ENCODE data around the gene C1QL4. TPM values are rescaled to one million over a fixed set of nuclear protein-coding genes. Genes with fewer than 3 reads are reported as not detected.

Gene C1QL4
- polyA plus RNA-seq, 1 donor (not counting 4 experiments of a cell fraction or from before 2014, with no cell fraction given) = 0.07 TPM

DNA sequence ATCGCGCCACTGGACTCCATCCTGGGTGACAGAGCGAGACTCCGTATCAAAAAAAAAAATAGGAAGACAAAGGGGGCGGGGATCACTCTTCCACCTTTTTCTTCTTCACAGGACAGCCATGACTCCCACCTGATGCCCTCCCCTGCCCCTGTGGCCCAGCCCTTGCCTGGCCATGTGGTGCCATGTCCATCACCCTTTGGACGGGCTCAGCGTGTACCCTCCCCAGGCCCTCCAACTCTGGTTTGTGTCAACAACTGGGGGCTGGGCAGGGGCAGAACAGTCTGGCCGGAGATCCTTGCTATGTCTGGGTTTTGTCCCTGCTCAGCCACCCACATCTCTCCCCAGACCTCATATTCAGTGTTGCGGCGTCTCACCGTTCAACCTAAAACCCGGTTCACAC is 8.2 kb downstream of the C1QL4 start:
- peaks cover 2% of the 10 kb centered on the region for H3K79me2 ChIP-seq (ENCODE audit: control insufficient read depth, insufficient read depth, low read length)
- no peak for DNase-seq (ENCODE audit: low read depth, low spot score)
- peaks cover 8% of the 10 kb centered on the region for H3K4me1 ChIP-seq (ENCODE audit: control insufficient read depth, extremely low read depth, insufficient read depth, low read length)
- H3K9me1 ChIP-seq (ENCODE audit: control insufficient read depth, extremely low read depth, insufficient read depth, low read length) = no peaks in the 10 kb centered on the region
- H3K36me3 ChIP-seq (ENCODE audit: control insufficient read depth in 2 of 2, extremely low read depth in 1 of 2, insufficient read depth in 2 of 2, low read length in 2 of 2) = peaks cover 2 to 26% of the 10 kb centered on the region in 2 experiments
- no peaks in the 10 kb centered on the region for H3K27me3 ChIP-seq (ENCODE audit: control insufficient read depth, extremely low read depth, insufficient read depth, low read length)
- H4K20me1 ChIP-seq (ENCODE audit: control insufficient read depth, extremely low read depth, insufficient read depth, low read length) = no peaks in the 10 kb centered on the region
- H3K27ac ChIP-seq (ENCODE audit: control insufficient read depth, insufficient read depth, low read length) = no peak overlapping the region
- no peaks in the 10 kb centered on the region for H3K9me3 ChIP-seq (ENCODE audit: control insufficient read depth, low read depth, low read length)
- dilution Hi-C loops (cut with MboI; ENCODE audit: extremely low pct_ligation_motif_present, low sequenced_read_pairs) = no loop called here
- FAIRE-seq = no peak
- H3K9ac ChIP-seq (ENCODE audit: control insufficient read depth, extremely low read depth, insufficient read depth, low read length) = no peak overlapping the region
- H2AFZ ChIP-seq (ENCODE audit: control insufficient read depth, low read length) = no peak overlapping the region
- H3K4me3 ChIP-seq (ENCODE audit: control insufficient read depth in 2 of 3, extremely low read depth in 1 of 3, insufficient read depth in 2 of 3, low read depth in 1 of 3, low read length in 3 of 3) = no peak overlapping the region
- TF ChIP-seq, protein P1, sequence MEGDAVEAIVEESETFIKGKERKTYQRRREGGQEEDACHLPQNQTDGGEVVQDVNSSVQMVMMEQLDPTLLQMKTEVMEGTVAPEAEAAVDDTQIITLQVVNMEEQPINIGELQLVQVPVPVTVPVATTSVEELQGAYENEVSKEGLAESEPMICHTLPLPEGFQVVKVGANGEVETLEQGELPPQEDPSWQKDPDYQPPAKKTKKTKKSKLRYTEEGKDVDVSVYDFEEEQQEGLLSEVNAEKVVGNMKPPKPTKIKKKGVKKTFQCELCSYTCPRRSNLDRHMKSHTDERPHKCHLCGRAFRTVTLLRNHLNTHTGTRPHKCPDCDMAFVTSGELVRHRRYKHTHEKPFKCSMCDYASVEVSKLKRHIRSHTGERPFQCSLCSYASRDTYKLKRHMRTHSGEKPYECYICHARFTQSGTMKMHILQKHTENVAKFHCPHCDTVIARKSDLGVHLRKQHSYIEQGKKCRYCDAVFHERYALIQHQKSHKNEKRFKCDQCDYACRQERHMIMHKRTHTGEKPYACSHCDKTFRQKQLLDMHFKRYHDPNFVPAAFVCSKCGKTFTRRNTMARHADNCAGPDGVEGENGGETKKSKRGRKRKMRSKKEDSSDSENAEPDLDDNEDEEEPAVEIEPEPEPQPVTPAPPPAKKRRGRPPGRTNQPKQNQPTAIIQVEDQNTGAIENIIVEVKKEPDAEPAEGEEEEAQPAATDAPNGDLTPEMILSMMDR (optimal IDR thresholded peaks at IDR 0.05 in 1 of 3, IDR thresholded peaks at IDR 0.05 in 1 of 3, conservative IDR thresholded peaks at IDR 0.05 in 1 of 3; ENCODE audit: extremely low read depth in 1 of 3, insufficient read depth in 2 of 3, low read length in 3 of 3) = no peak
- no peak for TF ChIP-seq EZH2 (IDR thresholded peaks at IDR 0.05; ENCODE audit: low read length)
- H3K4me2 ChIP-seq (ENCODE audit: control insufficient read depth, extremely low read depth, insufficient read depth, low read depth, low read length) = no peak overlapping the region

DNA sequence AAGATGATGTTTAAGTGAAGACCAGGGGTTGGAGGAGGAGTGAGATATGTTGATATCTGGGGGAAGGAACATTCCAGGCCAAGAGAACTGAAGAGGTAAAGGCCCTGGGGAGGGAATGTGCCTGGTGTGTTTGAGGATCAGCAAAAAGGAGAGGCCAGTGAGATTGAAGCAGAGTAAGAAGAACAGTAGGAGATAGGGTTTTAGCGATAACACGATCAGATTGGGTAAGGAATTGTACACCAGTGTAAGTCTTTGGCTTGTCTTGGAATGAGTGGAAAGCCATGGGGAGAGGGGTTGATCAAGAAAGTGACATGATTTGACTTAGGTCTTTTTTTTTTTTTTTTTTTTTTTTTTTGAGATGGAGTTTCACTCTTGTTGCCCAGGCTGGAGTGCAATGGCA is 9.1 kb downstream of the C1QL4 start:
- Histone ChIP-seq H3K9me1 (ENCODE audit: control insufficient read depth, extremely low read depth, insufficient read depth, low read length) (no peaks in the 10 kb centered on the region), H3K79me2 (ENCODE audit: control insufficient read depth, insufficient read depth, low read length) (peaks cover 7% of the 10 kb centered on the region), H4K20me1 (ENCODE audit: control insufficient read depth, extremely low read depth, insufficient read depth, low read length) (no peaks in the 10 kb centered on the region), H3K27me3 (ENCODE audit: control insufficient read depth, extremely low read depth, insufficient read depth, low read length) (no peaks in the 10 kb centered on the region), H2AFZ (ENCODE audit: control insufficient read depth, low read length) (no peak overlapping the region), H3K9me3 (ENCODE audit: control insufficient read depth, low read depth, low read length) (no peaks in the 10 kb centered on the region), H3K9ac (ENCODE audit: control insufficient read depth, extremely low read depth, insufficient read depth, low read length) (no peak overlapping the region), H3K36me3 (ENCODE audit: control insufficient read depth in 2 of 2, extremely low read depth in 1 of 2, insufficient read depth in 2 of 2, low read length in 2 of 2) (peaks cover 2 to 26% of the 10 kb centered on the region in 2 experiments), H3K27ac (ENCODE audit: control insufficient read depth, insufficient read depth, low read length) (no peak overlapping the region), H3K4me3 (ENCODE audit: control insufficient read depth in 2 of 3, extremely low read depth in 1 of 3, insufficient read depth in 2 of 3, low read depth in 1 of 3, low read length in 3 of 3) (no peak overlapping the region), H3K4me1 (ENCODE audit: control insufficient read depth, extremely low read depth, insufficient read depth, low read length) (peaks cover 12% of the 10 kb centered on the region), H3K4me2 (ENCODE audit: control insufficient read depth, extremely low read depth, insufficient read depth, low read depth, low read length) (no peak overlapping the region)
- TF ChIP-seq, protein P1 (optimal IDR thresholded peaks at IDR 0.05 in 1 of 3, IDR thresholded peaks at IDR 0.05 in 1 of 3, conservative IDR thresholded peaks at IDR 0.05 in 1 of 3; ENCODE audit: extremely low read depth in 1 of 3, insufficient read depth in 2 of 3, low read length in 3 of 3) = no peak
- no peak for TF ChIP-seq EZH2 (IDR thresholded peaks at IDR 0.05; ENCODE audit: low read length)
- FAIRE-seq (no peak), DNase-seq (ENCODE audit: low read depth, low spot score) (no peak)
- dilution Hi-C loops (cut with MboI; ENCODE audit: extremely low pct_ligation_motif_present, low sequenced_read_pairs) = no loop called here

All from keratinocyte (primary cell).